Ascending aorta (tissue), 2 donors: ENCODE results near the gene TSPAN17. TPM values are rescaled to one million over a fixed set of nuclear protein-coding genes. Genes with fewer than 3 reads are reported as not detected.

Source experiments
- DNase-seq, 2 donors: peaks; one replicate each; pipeline ENCODE4 v3.0.0-alpha.2; 2019; ENCODE audit warnings: low spot score in 2 of 2
- H3K27ac ChIP-seq, 2 donors: fragments of 200-600 bp; sonication (generic); one replicate each; pipeline ENCODE4 v1.5.1; 2016 to 2017; ENCODE audit warnings: mild to moderate bottlenecking in 1 of 2
- H3K27me3 ChIP-seq: fragments of 200-600 bp; sonication (generic); one replicate; pipeline ENCODE4 v1.5.1; 2017
- H3K36me3 ChIP-seq, 2 donors: fragments of 200-600 bp; sonication (generic); one replicate each; pipeline ENCODE4 v1.5.1; 2016
- H3K4me1 ChIP-seq, 2 donors: fragments of 200-600 bp; sonication (generic); one replicate each; pipeline ENCODE4 v1.5.1; 2016 to 2017; ENCODE audit warnings: mild to moderate bottlenecking in 1 of 2
- H3K4me3 ChIP-seq, 2 donors: fragments of 200-600 bp; sonication (generic); one replicate each; pipeline ENCODE4 v1.5.1; 2016 to 2017; ENCODE audit warnings: mild to moderate bottlenecking in 1 of 2
- H3K9me3 ChIP-seq, 2 donors: fragments of 200-600 bp; sonication (generic); one replicate each; pipeline ENCODE4 v1.5.1; 2016
- CTCF ChIP-seq, 3 experiments: fragments of 200-600 bp in 2 of 3; fragments of 450-650 bp in 1 of 3; sonication (generic) in 2 of 3; IDR thresholded peaks; one replicate each; pipeline ENCODE4 v1.5.1; 2016 to 2019; ENCODE audit warnings: antibody characterized with exemption in 3 of 3, mild to moderate bottlenecking in 1 of 3, moderate library complexity in 1 of 3
- intact Hi-C: fragments of 100-400 bp; cut with DNase I; formaldehyde crosslinking; loops from one replicate; pipeline ENCODE4 v1.15.1; 2023
- total RNA-seq: library from RNA; depleted of rRNA; stranded (reverse); fragments of >200 nt; gene quantifications from one replicate; pipeline ENCODE4 v1.1.0, GENCODE V29; 2016

The TSPAN17 gene
- total RNA-seq, 1 donor from 2014 or later: 32.7 TPM

GRCh38 chr5:176678584-176678983 is 31.3 kb downstream of the TSPAN17 start:
- TF ChIP-seq CTCF (IDR thresholded peaks at IDR 0.05): no peak
- Histone ChIP-seq H3K4me3 (no peak overlapping the region), H3K9me3 (no peaks in the 10 kb centered on the region), H3K4me1 (no peaks in the 10 kb centered on the region), H3K27ac (no peak overlapping the region), H3K36me3 (no peaks in the 10 kb centered on the region), H3K27me3 (no peaks in the 10 kb centered on the region)
- DNase-seq: no peak
- intact Hi-C loops: no loop called here

GRCh38 chr5:176679365-176680225 is 32.3 kb downstream of the TSPAN17 start:
- no peak for DNase-seq
- Histone ChIP-seq H3K4me3 (no peak overlapping the region), H3K36me3 (no peaks in the 10 kb centered on the region), H3K27ac (no peak overlapping the region), H3K27me3 (no peaks in the 10 kb centered on the region), H3K9me3 (no peaks in the 10 kb centered on the region), H3K4me1 (no peaks in the 10 kb centered on the region)
- TF ChIP-seq CTCF (IDR thresholded peaks at IDR 0.05): no peak
- intact Hi-C loops: no loop called here

GRCh38 chr5:176680226-176680563 is 32.9 kb downstream of the TSPAN17 start:
- intact Hi-C loops: no loop called here

GRCh38 chr5:176682016-176682531 is 34.8 kb downstream of the TSPAN17 start:
- H3K27me3 ChIP-seq: no peaks in the 10 kb centered on the region

More at GRCh38 chr5:176680226-176680563, 32.9 kb downstream of the TSPAN17 start:
- H3K4me3 ChIP-seq: no peak overlapping the region
- H3K4me1 ChIP-seq: no peaks in the 10 kb centered on the region
- TF ChIP-seq CTCF (IDR thresholded peaks at IDR 0.05): no peak
- no peaks in the 10 kb centered on the region for H3K27me3 ChIP-seq
- H3K27ac ChIP-seq: no peak overlapping the region
- H3K36me3 ChIP-seq: no peaks in the 10 kb centered on the region
- H3K9me3 ChIP-seq: no peaks in the 10 kb centered on the region
- DNase-seq: no peak

GRCh38 chr5:176685010-176685409 is 37.7 kb downstream of the TSPAN17 start:
- Histone ChIP-seq H3K36me3 (no peaks in the 10 kb centered on the region), H3K9me3 (no peaks in the 10 kb centered on the region), H3K4me1 (no peaks in the 10 kb centered on the region), H3K27ac (no peak overlapping the region), H3K27me3 (no peaks in the 10 kb centered on the region), H3K4me3 (no peak overlapping the region)
- DNase-seq: no peak
- no peak for TF ChIP-seq CTCF (IDR thresholded peaks at IDR 0.05)
- intact Hi-C loops: no loop called here

More at GRCh38 chr5:176682016-176682531, 34.8 kb downstream of the TSPAN17 start:
- H3K4me1 ChIP-seq: no peaks in the 10 kb centered on the region
- H3K9me3 ChIP-seq: no peaks in the 10 kb centered on the region
- no peak for DNase-seq
- no peaks in the 10 kb centered on the region for H3K36me3 ChIP-seq
- no peak for TF ChIP-seq CTCF (IDR thresholded peaks at IDR 0.05)
- no peak overlapping the region for H3K4me3 ChIP-seq
- intact Hi-C loops: no loop called here
- H3K27ac ChIP-seq: no peak overlapping the region
